HL-60/S4 treated with phorbol 12-myristate 13-acetate at 8.2 ng/mL for 4 days and 3 days (cell line): Measurements from ENCODE around the gene GTSE1.

Experiments
- in situ Hi-C: fragments of 300-500 bp; cut with MboI; formaldehyde crosslinking; loops from 2 replicates; pipeline ENCODE4 v1.15.0; 2022; ENCODE audit warnings: low sequenced_read_pairs

The GTSE1 gene

GRCh38 chr22:46362934-46363515, 66.4 kb downstream of the GTSE1 start:
- in situ Hi-C loops: loop anchor here (10.0 to 25.0 kb wide), 2 partner anchors 182 to 324 kb away; no protein-coding TSS in a partner anchor

GRCh38 chr22:46363611-46364321, 67.1 kb downstream of the GTSE1 start:
- in situ Hi-C loops: loop anchor here (10.0 to 25.0 kb wide), 2 partner anchors 181 to 324 kb away; no protein-coding TSS in a partner anchor

DNA sequence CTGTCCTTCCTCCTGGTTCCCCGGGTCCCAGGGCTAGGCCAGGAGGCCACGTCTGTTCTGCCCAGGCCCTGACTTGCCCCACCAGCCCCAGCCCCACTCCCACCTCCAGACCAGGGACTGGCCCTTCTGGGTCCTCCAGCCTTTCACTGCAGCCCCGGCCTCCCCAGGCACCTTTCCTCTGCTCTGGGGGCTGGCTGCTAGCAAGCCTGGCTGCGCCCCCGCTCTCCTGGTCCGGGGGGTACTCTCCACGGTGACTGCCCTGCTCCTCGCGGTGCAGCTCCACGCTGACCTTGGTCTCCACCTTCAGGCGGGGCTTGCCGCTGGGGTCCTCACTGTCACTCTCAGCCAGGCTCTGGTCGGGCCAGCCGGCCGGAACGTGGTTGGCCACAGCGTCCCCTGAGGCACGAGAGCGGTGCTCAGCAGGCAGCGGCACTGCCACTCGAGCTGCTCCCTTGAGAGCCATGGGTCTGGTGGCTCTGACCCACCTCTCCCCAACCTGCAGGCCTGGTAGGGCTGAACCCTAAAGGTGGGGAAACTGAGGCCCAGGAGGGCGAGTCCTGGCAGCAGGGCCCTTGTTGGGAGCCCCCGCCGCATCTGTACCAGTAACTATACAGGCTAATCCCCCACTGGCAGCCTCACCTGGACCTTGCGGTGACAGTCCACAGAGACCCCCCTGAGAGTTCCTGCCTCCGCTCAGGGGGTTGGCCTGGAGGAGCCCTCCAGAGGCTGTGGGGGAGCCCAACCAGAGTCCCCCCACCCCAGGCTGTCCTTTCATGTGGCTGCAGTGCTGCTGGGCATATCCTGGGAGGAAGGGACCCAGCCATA, 67.9 kb downstream of the GTSE1 start:
- in situ Hi-C loops: loop anchor here (10.0 to 25.0 kb wide), 2 partner anchors 180 to 323 kb away; no protein-coding TSS in a partner anchor

DNA sequence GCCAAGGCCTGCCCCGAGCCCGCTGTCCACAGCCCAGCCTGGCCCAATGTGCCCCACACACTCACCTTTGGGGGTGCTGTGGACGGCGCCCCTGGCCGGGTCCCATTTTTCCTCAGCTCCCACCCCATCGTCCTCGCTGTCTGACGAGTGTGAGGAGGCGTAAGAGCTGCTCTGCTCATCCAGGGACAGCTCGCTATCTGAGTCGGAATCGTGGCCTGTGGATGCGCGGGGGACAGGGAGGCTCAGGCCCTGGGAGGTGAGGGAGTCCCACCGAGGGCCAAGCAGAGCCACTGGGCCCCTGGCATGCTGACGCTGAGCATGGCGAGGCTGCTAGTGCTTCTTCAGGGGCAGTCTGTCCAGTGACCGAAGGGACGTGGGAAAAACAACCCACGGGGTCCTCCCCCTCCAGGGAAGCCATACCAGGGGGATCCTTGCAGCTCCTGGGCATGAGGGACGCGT, 68.5 kb downstream of the GTSE1 start:
- in situ Hi-C loops: loop anchor here (10.0 to 25.0 kb wide), 2 partner anchors 180 to 322 kb away; no protein-coding TSS in a partner anchor

- in situ Hi-C loops: loop anchor here (10.0 to 25.0 kb wide), 2 partner anchors 178 to 321 kb away; no protein-coding TSS in a partner anchor
Observed at GRCh38 chr22:46366327-46366731, 69.7 kb downstream of the GTSE1 start.

- in situ Hi-C loops: loop anchor here (10.0 to 25.0 kb wide), 2 partner anchors 178 to 320 kb away; no protein-coding TSS in a partner anchor
Observed at GRCh38 chr22:46366801-46367706, 70.4 kb downstream of the GTSE1 start.

DNA sequence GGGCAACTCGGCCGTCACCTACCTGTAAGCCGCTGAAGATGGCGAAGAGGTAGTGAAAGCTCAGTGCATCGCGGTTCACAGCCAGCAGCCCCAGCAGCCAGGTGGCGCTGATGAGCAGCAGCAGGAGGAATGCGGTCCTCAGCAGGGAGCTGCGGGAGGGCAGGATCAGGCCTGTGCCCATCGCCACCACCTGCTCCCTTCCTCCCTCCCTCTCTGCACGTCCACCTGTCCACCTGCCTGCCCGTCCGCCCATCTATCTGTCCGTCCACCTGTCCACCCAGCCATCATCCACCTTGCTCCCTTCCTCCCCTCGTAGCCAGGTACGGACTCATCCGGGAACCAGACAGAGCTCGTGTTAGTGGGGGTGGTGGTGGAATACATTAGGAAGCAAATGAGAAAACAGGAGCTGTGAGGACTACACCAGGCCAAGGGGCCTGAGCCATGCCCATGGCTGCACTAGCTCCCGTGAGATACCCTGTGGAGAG, 71.1 kb downstream of the GTSE1 start:
- in situ Hi-C loops: loop anchor here (10.0 to 25.0 kb wide), 2 partner anchors 177 to 320 kb away; no protein-coding TSS in a partner anchor

DNA sequence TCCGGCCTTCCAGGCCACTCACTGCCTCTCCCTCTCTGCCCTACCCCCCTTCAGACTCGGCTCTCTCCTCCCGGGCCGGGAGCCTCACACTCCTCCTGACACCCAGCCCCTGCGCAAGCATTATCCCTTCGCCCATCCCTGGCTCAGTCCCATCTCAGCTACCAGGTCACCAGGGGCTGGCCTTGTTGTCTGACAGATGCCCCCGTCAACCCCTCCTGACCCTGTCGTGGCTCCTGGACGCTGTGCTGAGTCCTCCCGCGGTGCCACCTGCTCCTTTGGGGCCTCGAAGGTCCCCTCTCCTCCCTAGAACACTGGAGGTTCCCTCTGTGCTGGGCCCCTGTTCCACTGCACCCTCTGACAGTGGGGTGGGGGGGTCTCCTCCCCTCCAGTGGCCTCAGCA, 71.8 kb downstream of the GTSE1 start:
- in situ Hi-C loops: loop anchor here (10.0 to 25.0 kb wide), 2 partner anchors 176 to 319 kb away; no protein-coding TSS in a partner anchor

DNA sequence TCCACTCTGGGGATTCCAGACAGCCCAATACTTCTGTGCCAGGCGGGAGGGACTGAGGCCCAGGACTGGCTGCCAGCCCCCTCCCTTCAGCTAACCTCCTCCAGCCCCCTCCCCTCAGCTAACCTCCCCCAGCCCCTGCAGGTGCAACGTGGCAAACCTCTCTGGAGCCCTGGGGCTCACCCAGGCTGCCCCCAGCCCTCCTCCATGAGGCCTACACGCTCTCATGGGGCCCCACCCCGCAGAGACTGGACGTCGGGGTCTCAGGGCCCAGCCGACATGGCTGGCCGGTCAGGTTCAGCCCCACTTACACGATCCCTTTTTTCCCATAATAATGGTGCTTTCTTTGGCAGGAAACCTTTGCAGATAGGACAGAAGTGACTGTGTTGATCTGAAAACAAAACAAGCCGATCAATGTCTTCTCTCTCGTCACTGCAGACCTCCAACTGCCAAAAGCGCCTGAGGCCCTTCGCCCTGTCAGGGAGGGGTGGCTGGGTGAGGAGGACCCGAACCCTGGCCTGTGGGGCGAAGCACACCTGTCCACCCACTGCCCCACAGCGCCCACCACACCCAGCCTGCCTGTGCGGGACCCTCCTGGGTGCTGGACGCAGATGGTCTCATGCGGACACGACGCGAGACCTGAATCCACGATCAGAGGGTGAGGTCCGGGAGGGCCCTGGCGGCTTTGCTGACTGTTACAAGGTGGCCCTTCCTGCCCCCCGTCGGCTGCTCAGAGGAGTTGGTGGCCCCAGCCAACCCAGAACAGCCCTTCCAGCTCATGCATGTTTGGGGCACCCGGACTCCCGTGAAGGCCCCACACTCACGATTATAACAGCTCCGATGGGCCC, 72.4 kb downstream of the GTSE1 start:
- in situ Hi-C loops: loop anchor here (10.0 to 25.0 kb wide), 2 partner anchors 176 to 318 kb away; no protein-coding TSS in a partner anchor

- in situ Hi-C loops: loop anchor here (10.0 to 25.0 kb wide), 2 partner anchors 175 to 317 kb away; no protein-coding TSS in a partner anchor
Observed at GRCh38 chr22:46369716-46370583, 73.3 kb downstream of the GTSE1 start.

DNA sequence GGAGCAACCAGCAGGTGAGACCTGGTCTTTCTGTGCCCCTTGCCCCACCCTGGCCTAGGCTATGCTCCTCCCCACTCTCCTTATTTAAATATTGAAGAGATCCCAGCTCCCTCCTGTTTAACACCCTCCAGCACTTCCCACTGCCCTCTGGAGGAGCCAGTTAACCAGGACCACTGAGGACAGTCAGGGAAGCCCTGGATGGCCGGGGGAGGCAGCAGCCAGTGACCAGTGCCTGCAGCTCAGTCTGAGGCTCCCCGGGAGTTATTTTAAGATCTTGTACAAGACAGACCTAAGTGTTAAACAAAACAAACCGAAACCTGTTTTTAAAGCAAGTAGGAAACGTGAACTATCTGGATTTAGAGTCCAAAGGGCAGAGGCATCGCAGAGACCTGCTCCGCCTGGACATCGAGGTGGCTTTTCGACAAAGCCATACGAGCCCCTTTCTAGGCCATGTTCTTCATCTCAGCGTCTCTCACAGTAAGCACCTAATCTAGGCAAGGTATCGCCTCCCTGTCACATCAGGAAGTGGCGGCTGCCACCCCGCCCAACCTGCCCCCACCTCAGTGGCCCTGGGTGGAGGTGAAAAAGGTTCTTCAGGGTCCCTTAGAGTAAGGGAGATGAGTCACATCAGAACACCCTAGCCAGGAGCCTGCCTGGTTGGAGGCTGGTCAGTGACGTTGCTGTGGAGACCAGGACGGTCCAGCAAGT, 74.1 kb downstream of the GTSE1 start:
- in situ Hi-C loops: loop anchor here (25.0 kb wide), 1 partner anchor 317 kb away; no protein-coding TSS in a partner anchor

- in situ Hi-C loops: loop anchor here (25.0 kb wide), 1 partner anchor 316 kb away; no protein-coding TSS in a partner anchor
Observed at GRCh38 chr22:46371623-46372226, 75.1 kb downstream of the GTSE1 start.

GRCh38 chr22:46372686-46373085, 76.0 kb downstream of the GTSE1 start:
- in situ Hi-C loops: loop anchor here (25.0 kb wide), 1 partner anchor 315 kb away; no protein-coding TSS in a partner anchor

DNA sequence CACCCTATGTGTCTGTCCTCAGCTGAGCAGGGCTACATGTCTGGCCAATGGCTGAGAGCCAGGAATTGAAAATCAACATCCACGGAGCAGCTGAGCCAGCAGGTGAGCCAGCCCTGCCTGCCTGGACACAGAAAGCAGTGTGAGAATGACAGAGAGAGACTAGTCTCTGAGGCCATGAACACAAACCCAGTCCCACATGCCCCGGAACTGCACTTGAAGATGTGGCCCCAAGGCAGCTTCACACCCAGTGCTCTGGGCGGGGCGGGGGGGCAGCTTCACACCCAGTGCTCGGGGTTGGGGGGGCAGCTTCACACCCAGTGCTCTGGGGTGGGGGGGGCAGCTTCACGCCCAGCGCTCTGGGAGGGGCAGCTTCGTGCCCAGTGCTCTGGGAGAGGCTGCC, 76.5 kb downstream of the GTSE1 start:
- in situ Hi-C loops: loop anchor here (25.0 kb wide), 1 partner anchor 314 kb away; no protein-coding TSS in a partner anchor

DNA sequence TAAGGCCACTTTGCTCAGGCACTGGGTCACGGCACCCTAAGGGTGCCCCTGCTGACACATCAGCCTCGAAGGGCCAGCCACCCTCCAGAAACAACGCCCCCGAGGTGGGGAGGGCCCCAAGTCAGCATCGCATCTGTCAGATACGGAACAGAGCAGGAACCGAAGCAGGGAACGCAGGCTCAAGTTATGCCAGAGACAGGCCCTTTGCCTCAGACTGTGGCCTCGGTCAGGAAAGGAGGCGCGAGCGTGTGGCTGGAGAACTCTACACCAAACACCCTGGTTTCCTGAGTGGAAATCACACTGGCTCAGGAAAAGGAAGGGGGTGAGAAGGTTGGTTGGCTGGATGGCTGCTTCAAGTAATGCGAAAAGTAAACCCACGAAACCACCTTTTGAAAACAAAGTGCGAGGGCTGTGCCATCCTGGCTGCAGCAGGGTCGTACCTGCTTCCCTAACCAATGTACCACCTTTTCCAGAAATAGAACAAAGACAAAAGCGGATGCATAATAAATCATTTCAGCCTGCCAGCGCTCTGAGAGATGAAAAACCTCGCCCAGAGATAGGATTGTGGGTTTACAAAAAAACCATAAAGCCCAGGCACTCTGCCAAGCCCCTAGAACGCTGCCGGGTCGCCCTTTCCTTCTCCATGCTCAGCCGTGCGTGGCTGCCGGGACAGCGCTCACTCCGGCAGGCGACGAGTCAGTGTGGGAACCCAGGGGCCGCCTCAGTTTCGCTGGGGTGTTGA, 77.4 kb downstream of the GTSE1 start:
- in situ Hi-C loops: loop anchor here (25.0 kb wide), 1 partner anchor 313 kb away; no protein-coding TSS in a partner anchor
